H1 (cell line): ENCODE data around the gene ZNF462.

Experiments used
- ATF3 ChIP-seq: IDR thresholded peaks from 2 replicates; pipeline ENCODE4 v1.6.1; 2011; ENCODE audit warnings: low read depth, mild to moderate bottlenecking, low read length; ENCODE audit not compliant: insufficient read depth
- CREB1 ChIP-seq: IDR thresholded peaks from 2 replicates; pipeline ENCODE4 v1.6.1; 2012; ENCODE audit warnings: inconsistent platforms
- EP300 ChIP-seq, 2 experiments: IDR thresholded peaks; 1 replicate in 1 of 2; 2 replicates in 1 of 2; pipeline ENCODE4 v1.6.1; 2011 to 2012; ENCODE audit warnings: low read depth in 2 of 2, low read length in 2 of 2, mild to moderate bottlenecking in 2 of 2, borderline replicate concordance in 1 of 2, inconsistent platforms in 1 of 2, moderate library complexity in 1 of 2
- EZH2 ChIP-seq: fragments of 200-600 bp; sonication (generic); IDR thresholded peaks from 2 replicates; pipeline ENCODE4 v1.7.1; 2012; ENCODE audit warnings: low read depth, mild to moderate bottlenecking, moderate library complexity, low read length, inconsistent platforms; ENCODE audit not compliant: severe bottlenecking
- POLR2A ChIP-seq, 2 experiments: IDR thresholded peaks; 1 replicate in 1 of 2; 2 replicates in 1 of 2; pipeline ENCODE4 v1.6.1; 2011; ENCODE audit warnings: low read depth in 2 of 2, low read length in 2 of 2, mild to moderate bottlenecking in 2 of 2; ENCODE audit errors: control extremely low read depth in 1 of 2
- SP2 ChIP-seq: IDR thresholded peaks from 2 replicates; pipeline ENCODE4 v1.6.1; 2012; ENCODE audit warnings: mild to moderate bottlenecking, low read length, inconsistent platforms
- TEAD4 ChIP-seq: IDR thresholded peaks from 2 replicates; pipeline ENCODE4 v1.6.1; 2012; ENCODE audit warnings: low read depth, low read length, inconsistent platforms, mixed read lengths
- TF ChIP-seq, protein P1 (sequence below), 3 experiments: IDR thresholded peaks; 1 replicate in 2 of 3; 2 replicates in 1 of 3; pipeline versions ENCODE4 v1.5.1 to v1.6.1; 2011; ENCODE audit warnings: low read length in 3 of 3, mild to moderate bottlenecking in 3 of 3, inconsistent platforms in 2 of 3, low read depth in 1 of 3, moderate library complexity in 1 of 3; ENCODE audit not compliant: insufficient read depth in 1 of 3; ENCODE audit errors: control extremely low read depth in 1 of 3
- TF ChIP-seq, protein P2 (sequence below): IDR thresholded peaks from 2 replicates; pipeline ENCODE4 v1.6.1; 2012; ENCODE audit warnings: inconsistent platforms
- TF ChIP-seq, protein P3 (sequence below): IDR thresholded peaks from 2 replicates; pipeline ENCODE4 v1.6.1; 2011; ENCODE audit warnings: low read length, improper control_type of control experiment

GRCh38 chr9:106954974-106955850 lies 92.2 kb downstream of the ZNF462 start:
- TF ChIP-seq, protein P1, sequence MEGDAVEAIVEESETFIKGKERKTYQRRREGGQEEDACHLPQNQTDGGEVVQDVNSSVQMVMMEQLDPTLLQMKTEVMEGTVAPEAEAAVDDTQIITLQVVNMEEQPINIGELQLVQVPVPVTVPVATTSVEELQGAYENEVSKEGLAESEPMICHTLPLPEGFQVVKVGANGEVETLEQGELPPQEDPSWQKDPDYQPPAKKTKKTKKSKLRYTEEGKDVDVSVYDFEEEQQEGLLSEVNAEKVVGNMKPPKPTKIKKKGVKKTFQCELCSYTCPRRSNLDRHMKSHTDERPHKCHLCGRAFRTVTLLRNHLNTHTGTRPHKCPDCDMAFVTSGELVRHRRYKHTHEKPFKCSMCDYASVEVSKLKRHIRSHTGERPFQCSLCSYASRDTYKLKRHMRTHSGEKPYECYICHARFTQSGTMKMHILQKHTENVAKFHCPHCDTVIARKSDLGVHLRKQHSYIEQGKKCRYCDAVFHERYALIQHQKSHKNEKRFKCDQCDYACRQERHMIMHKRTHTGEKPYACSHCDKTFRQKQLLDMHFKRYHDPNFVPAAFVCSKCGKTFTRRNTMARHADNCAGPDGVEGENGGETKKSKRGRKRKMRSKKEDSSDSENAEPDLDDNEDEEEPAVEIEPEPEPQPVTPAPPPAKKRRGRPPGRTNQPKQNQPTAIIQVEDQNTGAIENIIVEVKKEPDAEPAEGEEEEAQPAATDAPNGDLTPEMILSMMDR (IDR thresholded peaks at IDR 0.05; ENCODE audit: control extremely low read depth in 1 of 3, insufficient read depth in 1 of 3, low read depth in 1 of 3, low read length in 3 of 3): no peak
- no peak for TF ChIP-seq CREB1
- TF ChIP-seq EZH2: no peak
- no peak for TF ChIP-seq TEAD4
- no peak for TF ChIP-seq POLR2A (IDR thresholded peaks at IDR 0.05; ENCODE audit: control extremely low read depth in 1 of 2, low read depth in 2 of 2, low read length in 2 of 2)
- TF ChIP-seq SP2: no peak
- no peak for TF ChIP-seq ATF3
- TF ChIP-seq, protein P2, sequence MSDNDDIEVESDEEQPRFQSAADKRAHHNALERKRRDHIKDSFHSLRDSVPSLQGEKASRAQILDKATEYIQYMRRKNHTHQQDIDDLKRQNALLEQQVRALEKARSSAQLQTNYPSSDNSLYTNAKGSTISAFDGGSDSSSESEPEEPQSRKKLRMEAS: no peak
- TF ChIP-seq EP300 (IDR thresholded peaks at IDR 0.05; ENCODE audit: borderline replicate concordance in 1 of 2, low read depth in 2 of 2, low read length in 2 of 2): no peak
- TF ChIP-seq, protein P3, sequence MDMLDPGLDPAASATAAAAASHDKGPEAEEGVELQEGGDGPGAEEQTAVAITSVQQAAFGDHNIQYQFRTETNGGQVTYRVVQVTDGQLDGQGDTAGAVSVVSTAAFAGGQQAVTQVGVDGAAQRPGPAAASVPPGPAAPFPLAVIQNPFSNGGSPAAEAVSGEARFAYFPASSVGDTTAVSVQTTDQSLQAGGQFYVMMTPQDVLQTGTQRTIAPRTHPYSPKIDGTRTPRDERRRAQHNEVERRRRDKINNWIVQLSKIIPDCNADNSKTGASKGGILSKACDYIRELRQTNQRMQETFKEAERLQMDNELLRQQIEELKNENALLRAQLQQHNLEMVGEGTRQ: no peak
